DOHH2 (cell line): ENCODE results near the gene KLK5.

Experiments used
- EZH2phosphoT487 ChIP-seq: fragments of 200-600 bp; sonication (generic); IDR thresholded peaks from 2 replicates; pipeline ENCODE4 v1.6.1; 2017; ENCODE audit warnings: borderline replicate concordance, mild to moderate bottlenecking, antibody characterized with exemption, low read length, moderate library complexity, mixed read lengths
- TF ChIP-seq, protein P1 (sequence below): fragments of 200-600 bp; sonication (generic); IDR thresholded peaks from one replicate; pipeline ENCODE4 v1.5.1; 2014; ENCODE audit warnings: antibody characterized with exemption, mild to moderate bottlenecking, low read depth, low read length; ENCODE audit not compliant: poor library complexity, severe bottlenecking

DNA sequence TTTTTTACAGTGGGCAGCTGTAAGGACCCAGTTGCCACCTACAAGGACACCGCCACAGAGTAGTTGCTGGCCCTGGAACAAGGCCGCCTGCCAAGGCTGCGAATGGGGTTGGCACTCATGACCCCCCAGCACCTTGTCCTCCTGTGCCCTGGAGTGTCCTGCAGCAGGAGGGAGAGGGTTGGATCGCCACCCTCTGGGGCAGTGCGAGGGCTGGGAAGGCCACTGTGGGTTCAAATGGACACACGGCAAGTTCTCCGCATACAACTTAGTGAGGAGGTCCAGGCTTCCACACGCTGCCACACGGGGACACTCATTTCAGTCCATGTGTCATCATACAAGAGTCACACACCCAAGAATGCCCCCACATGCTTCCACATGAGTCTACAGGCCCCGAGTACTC, 47.6 kb upstream of the KLK5 start:
- TF ChIP-seq, protein P1, sequence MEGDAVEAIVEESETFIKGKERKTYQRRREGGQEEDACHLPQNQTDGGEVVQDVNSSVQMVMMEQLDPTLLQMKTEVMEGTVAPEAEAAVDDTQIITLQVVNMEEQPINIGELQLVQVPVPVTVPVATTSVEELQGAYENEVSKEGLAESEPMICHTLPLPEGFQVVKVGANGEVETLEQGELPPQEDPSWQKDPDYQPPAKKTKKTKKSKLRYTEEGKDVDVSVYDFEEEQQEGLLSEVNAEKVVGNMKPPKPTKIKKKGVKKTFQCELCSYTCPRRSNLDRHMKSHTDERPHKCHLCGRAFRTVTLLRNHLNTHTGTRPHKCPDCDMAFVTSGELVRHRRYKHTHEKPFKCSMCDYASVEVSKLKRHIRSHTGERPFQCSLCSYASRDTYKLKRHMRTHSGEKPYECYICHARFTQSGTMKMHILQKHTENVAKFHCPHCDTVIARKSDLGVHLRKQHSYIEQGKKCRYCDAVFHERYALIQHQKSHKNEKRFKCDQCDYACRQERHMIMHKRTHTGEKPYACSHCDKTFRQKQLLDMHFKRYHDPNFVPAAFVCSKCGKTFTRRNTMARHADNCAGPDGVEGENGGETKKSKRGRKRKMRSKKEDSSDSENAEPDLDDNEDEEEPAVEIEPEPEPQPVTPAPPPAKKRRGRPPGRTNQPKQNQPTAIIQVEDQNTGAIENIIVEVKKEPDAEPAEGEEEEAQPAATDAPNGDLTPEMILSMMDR, result no peak
- no peak for TF ChIP-seq EZH2phosphoT487
